ENCODE data around the gene ERGIC1. TPM values are rescaled to one million over a fixed set of nuclear protein-coding genes. Genes with fewer than 3 reads are reported as not detected.

Gene ERGIC1
- total and polyA plus RNA-seq, 3 donors from 2014 or later = 89.8 to 100.0 (median 94.1) TPM

DNA sequence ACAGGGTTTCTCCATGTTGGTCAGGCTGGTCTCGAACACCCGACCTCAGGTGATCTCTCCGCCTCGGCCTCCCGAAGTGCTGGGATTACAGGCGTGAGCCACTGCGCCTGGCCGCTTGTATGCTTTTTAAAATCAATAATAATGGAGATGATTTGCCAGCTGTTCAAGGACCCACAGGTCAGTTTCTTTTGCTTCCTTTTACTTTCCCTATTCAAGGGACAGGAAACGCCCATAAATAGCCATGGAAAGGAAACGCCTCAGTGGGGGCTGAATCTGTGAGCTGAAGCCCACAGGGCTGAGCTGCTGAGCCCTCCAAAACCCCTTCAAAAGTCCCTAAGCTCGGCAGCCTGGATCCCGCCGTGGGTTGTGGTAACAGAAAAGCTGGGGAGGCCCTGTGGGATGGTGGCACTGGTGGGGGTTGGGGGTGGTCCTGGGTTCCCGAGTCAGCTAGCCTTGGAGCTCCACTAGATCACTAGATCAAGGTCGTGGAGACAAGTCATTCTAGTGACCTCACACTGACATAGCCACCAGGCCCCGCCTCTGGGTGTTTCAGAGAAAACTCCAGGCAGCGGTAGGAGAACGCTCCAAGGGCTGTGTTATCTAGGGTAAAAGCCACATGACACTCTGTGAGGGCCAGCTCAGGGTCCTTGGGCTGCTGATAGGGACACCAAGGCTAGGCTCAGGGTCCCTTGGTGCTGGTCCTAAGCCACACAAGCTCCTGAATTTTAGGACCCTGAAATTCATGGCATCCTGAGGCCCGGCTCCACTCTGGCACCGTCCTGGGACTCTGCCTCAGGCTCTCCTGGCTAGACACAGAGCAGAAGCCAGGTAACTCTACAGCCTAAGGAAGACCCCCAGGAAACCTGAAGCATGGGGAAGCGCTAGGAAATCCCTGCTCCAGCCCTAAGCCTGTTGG is 45.0 kb upstream of the ERGIC1 start:
- no peak overlapping the region for H3K4me3 ChIP-seq
- intact Hi-C loops (cut with DNase I; ENCODE audit: low total_unique reads) = no loop called here
- DNase-seq = peak; percentile 83
- H3K27me3 ChIP-seq = no peaks in the 10 kb centered on the region
- WGBS, 2 donors = 45% methylated on average over 19 to 21 of the region's 21 CpGs
- TF ChIP-seq, protein P1, sequence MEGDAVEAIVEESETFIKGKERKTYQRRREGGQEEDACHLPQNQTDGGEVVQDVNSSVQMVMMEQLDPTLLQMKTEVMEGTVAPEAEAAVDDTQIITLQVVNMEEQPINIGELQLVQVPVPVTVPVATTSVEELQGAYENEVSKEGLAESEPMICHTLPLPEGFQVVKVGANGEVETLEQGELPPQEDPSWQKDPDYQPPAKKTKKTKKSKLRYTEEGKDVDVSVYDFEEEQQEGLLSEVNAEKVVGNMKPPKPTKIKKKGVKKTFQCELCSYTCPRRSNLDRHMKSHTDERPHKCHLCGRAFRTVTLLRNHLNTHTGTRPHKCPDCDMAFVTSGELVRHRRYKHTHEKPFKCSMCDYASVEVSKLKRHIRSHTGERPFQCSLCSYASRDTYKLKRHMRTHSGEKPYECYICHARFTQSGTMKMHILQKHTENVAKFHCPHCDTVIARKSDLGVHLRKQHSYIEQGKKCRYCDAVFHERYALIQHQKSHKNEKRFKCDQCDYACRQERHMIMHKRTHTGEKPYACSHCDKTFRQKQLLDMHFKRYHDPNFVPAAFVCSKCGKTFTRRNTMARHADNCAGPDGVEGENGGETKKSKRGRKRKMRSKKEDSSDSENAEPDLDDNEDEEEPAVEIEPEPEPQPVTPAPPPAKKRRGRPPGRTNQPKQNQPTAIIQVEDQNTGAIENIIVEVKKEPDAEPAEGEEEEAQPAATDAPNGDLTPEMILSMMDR (IDR thresholded peaks at IDR 0.05) = no peak
- TF ChIP-seq POLR2A (IDR thresholded peaks at IDR 0.05) = no peak
- H3K4me1 ChIP-seq = peaks cover 20% of the 10 kb centered on the region
- no peaks in the 10 kb centered on the region for H3K9me3 ChIP-seq
- no peaks in the 10 kb centered on the region for H3K36me3 ChIP-seq (ENCODE audit: low read depth, missing control alignments)
- peak overlapping the region; percentile 69 to 91 for H3K27ac ChIP-seq

DNA sequence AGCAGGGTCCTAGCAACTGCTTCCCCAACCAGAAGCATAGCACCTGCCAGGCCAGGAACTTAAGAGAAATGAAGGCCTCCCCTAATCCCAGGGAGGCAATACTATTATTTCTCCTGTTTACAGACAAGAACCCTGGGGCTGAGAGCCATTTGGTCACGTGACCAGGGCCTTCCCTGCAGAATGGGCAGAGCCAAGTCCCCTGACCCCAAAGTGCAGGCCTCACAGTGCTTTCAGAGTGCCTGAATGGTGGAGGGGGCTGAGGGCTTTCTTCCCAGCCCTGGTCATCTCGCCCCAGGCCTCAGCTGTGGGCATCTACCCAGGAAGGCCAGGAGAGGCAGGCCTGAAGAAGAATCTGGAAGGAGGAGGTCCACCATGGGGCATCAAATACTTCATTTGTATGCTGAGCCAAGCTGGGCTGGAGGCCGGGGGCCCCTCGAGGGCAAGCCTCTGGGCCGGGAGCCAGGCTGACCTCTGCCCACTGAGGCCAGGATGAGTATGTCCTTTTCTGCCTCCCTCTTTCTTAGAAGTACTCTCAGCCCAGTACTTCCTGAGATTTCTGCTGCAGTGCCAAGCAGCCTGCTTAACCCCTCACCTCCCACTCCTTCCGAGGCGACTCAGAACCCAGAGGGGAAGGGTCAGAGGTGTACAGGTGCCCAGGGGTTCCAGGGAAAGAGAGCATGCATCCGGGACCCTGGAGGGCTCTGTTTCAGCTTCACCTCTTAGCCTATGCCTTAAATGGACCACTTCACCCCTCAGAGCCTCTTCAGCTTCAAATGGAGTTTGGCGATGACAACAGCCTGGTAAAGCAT is 44.2 kb upstream of the ERGIC1 start:
- DNase-seq = peak; percentile 78
- H3K4me1 ChIP-seq = peaks cover 25% of the 10 kb centered on the region
- intact Hi-C loops (cut with DNase I; ENCODE audit: low total_unique reads) = loop anchor here (10.0 kb wide), 1 partner anchor 85 kb away; no protein-coding TSS in a partner anchor

DNA sequence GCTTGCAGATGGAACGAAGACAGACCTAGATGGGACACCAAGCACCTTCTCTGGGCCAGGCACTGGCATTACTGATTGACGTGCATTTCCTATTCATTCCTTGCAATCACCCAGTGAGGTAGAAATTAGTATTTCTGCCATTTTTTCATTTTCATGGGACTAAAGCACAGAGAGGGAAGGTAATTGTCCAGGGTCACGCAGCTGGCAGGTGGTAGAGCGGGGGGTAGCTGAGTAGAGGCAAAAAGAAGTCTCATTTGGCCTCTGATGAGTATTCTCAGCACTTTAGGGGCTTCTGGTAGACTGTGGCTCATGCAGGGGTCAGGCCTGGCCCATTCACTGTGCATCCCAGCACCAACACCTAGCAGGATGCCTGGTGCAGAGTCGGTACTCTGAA is 43.6 kb upstream of the ERGIC1 start:
- peaks cover 25% of the 10 kb centered on the region for H3K4me1 ChIP-seq
- no peaks in the 10 kb centered on the region for H3K27me3 ChIP-seq
- no peaks in the 10 kb centered on the region for H3K36me3 ChIP-seq (ENCODE audit: low read depth, missing control alignments)
- no peak overlapping the region for H3K4me3 ChIP-seq
- H3K27ac ChIP-seq = peak overlapping the region in 1 of 2 donors; percentile 91
- no peak for TF ChIP-seq POLR2A (IDR thresholded peaks at IDR 0.05)
- TF ChIP-seq, protein P1 (IDR thresholded peaks at IDR 0.05) = no peak
- no peak for DNase-seq
- intact Hi-C loops (cut with DNase I; ENCODE audit: low total_unique reads) = loop anchor here (10.0 kb wide), 1 partner anchor 84 kb away; no protein-coding TSS in a partner anchor
- WGBS, 2 donors = 74% methylated on average over 5 of the region's 5 CpGs
- H3K9me3 ChIP-seq = no peaks in the 10 kb centered on the region

More for the DNA sequence above, 44.2 kb upstream of the ERGIC1 start:
- WGBS, 2 donors = 51 to 53% methylated on average over 9 of the region's 9 CpGs
- H3K27me3 ChIP-seq = no peaks in the 10 kb centered on the region
- H3K27ac ChIP-seq = peak overlapping the region; percentile 69 to 91
- no peak overlapping the region for H3K4me3 ChIP-seq
- TF ChIP-seq, protein P1 (IDR thresholded peaks at IDR 0.05) = no peak
- no peak for TF ChIP-seq POLR2A (IDR thresholded peaks at IDR 0.05)
- H3K36me3 ChIP-seq (ENCODE audit: low read depth, missing control alignments) = no peaks in the 10 kb centered on the region
- no peaks in the 10 kb centered on the region for H3K9me3 ChIP-seq

DNA sequence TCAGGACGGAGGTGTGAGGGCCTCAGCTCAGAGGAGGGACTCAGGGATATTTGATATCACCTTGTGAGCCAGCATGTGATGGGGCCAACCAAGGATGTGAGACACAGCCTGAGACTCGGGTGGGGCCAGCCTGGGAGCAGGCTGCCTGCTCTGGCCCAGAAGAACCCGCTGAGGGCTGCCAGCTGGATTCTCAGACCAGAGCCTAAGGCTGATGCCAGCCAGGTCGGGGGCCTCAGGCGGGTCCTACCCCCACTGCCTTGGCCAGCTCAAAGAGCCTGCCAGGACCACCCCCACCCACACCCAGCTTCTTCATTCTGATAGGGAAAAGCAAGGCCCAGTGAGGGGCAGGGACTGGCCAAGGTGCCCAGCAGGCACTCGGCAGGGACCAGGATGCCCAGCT is 42.8 kb upstream of the ERGIC1 start:
- intact Hi-C loops (cut with DNase I; ENCODE audit: low total_unique reads) = loop anchor here (10.0 kb wide), 1 partner anchor 84 kb away; no protein-coding TSS in a partner anchor
- 84% methylated on average over 2 to 4 of the region's 6 CpGs for WGBS, 2 donors
- no peak overlapping the region for H3K27ac ChIP-seq
- H3K9me3 ChIP-seq = no peaks in the 10 kb centered on the region
- no peak for DNase-seq
- no peak overlapping the region for H3K4me3 ChIP-seq
- H3K27me3 ChIP-seq = no peaks in the 10 kb centered on the region
- H3K4me1 ChIP-seq = peaks cover 25% of the 10 kb centered on the region
- TF ChIP-seq, protein P1 (IDR thresholded peaks at IDR 0.05) = no peak
- no peak for TF ChIP-seq POLR2A (IDR thresholded peaks at IDR 0.05)
- H3K36me3 ChIP-seq (ENCODE audit: low read depth, missing control alignments) = no peaks in the 10 kb centered on the region

Data from testis (tissue), 3 donors.